Lower leg skin (tissue), 4 donors: ENCODE measurements around the gene ZRANB1. TPM values are rescaled to one million over a fixed set of nuclear protein-coding genes. Genes with fewer than 3 reads are reported as not detected.
A peak's percentile ranks its signal among the peaks of the same experiment; 100 is the strongest.
"Not testable (repeated sequence)": the region's sequence is repeated elsewhere in the genome, so short reads cannot be mapped to it uniquely, and the experiment has no call there.

Experiments
- DNase-seq, 2 donors: peaks; one replicate each; pipeline ENCODE4 v3.0.0-alpha.2; 2019; ENCODE audit warnings: low spot score in 2 of 2
- H3K4me3 ChIP-seq: fragments of 200-600 bp; sonication (generic); 2 replicates; pipeline ENCODE4 v1.5.1; 2017; ENCODE audit warnings: mild to moderate bottlenecking, low read depth; ENCODE audit not compliant: poor library complexity, severe bottlenecking
- POLR2A ChIP-seq, 2 donors: fragments of 450-650 bp; IDR thresholded peaks; one replicate each; pipeline ENCODE4 v1.6.1; 2016 to 2017; ENCODE audit warnings: antibody characterized with exemption in 2 of 2, mild to moderate bottlenecking in 1 of 2, moderate library complexity in 1 of 2
- WGBS, 2 donors: methylation state at CpG; one replicate each; pipeline ENCODE4 v1.1.5; 2018; 5-methylcytosine and 5-hydroxymethylcytosine counted together
- intact Hi-C: fragments of 100-400 bp; cut with DNase I; formaldehyde crosslinking; loops from one replicate; pipeline ENCODE4 v1.15.0; 2023; ENCODE audit warnings: low total_unique reads
- total RNA-seq, 4 donors: library from RNA; depleted of rRNA; stranded (reverse); fragments of >200 nt; gene quantifications; one replicate each; pipeline ENCODE4 v1.1.0, GENCODE V29; 2016
- TF ChIP-seq, protein P1 (sequence below), 3 donors: fragments of 450-650 bp; IDR thresholded peaks; one replicate each; pipeline ENCODE4 v1.5.1; 2016; ENCODE audit warnings: antibody characterized with exemption in 3 of 3, mild to moderate bottlenecking in 3 of 3, moderate library complexity in 2 of 3

The ZRANB1 gene
- total RNA-seq, 4 donors from 2014 or later = 26.5 to 40.6 (median 35.0) TPM

DNA sequence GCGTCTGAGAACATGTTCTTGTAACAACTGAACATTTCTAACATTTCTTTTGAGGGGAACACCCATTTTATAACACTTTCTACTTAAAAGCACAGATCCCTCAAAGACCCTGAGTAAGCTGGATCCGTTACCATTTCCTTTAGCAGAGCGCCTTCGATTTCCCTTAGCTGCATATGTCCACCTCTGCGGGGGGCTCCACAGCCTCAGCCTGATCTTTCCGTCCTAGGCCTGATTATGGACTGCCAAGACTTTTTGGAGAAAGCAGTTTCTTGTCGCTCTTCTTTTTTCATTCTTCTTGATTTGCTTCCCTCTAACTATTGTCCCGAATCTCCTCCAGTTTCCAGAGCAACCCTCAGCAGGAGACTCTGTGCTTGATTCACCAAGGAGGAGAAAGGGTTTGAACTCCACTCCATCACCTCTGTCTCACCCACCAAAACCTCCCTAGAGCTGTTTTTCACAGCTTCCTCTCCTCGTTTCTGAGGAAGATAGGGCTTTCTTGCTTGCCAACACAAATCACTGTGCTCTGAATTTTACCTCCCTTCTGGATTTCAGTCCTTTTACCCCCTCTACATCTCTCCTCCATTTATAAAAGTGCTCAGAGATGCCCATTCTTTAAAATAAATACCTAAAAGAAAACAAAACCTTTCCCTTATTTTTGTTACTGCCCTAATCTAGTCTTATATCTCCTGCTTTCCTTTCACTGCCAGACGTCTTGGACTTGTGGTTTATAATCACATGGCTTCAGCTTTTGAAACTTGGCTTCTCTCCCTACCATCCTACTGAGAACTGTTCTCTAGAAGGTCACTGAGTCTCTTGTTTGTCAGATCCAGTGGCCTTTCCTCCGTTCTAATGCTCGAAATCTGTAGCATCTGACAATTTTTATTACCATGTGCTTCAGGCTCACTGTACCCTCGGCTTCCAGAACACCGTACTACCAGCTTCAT is 30.5 kb upstream of the ZRANB1 start:
- WGBS, 2 donors = 43 to 49% methylated on average over 14 of the region's 14 CpGs
- no peak for TF ChIP-seq POLR2A (IDR thresholded peaks at IDR 0.05)
- TF ChIP-seq, protein P1, sequence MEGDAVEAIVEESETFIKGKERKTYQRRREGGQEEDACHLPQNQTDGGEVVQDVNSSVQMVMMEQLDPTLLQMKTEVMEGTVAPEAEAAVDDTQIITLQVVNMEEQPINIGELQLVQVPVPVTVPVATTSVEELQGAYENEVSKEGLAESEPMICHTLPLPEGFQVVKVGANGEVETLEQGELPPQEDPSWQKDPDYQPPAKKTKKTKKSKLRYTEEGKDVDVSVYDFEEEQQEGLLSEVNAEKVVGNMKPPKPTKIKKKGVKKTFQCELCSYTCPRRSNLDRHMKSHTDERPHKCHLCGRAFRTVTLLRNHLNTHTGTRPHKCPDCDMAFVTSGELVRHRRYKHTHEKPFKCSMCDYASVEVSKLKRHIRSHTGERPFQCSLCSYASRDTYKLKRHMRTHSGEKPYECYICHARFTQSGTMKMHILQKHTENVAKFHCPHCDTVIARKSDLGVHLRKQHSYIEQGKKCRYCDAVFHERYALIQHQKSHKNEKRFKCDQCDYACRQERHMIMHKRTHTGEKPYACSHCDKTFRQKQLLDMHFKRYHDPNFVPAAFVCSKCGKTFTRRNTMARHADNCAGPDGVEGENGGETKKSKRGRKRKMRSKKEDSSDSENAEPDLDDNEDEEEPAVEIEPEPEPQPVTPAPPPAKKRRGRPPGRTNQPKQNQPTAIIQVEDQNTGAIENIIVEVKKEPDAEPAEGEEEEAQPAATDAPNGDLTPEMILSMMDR (IDR thresholded peaks at IDR 0.05) = no peak
- DNase-seq = peak; percentile 21 to 55
- intact Hi-C loops = no loop called here
- no peak overlapping the region for H3K4me3 ChIP-seq

DNA sequence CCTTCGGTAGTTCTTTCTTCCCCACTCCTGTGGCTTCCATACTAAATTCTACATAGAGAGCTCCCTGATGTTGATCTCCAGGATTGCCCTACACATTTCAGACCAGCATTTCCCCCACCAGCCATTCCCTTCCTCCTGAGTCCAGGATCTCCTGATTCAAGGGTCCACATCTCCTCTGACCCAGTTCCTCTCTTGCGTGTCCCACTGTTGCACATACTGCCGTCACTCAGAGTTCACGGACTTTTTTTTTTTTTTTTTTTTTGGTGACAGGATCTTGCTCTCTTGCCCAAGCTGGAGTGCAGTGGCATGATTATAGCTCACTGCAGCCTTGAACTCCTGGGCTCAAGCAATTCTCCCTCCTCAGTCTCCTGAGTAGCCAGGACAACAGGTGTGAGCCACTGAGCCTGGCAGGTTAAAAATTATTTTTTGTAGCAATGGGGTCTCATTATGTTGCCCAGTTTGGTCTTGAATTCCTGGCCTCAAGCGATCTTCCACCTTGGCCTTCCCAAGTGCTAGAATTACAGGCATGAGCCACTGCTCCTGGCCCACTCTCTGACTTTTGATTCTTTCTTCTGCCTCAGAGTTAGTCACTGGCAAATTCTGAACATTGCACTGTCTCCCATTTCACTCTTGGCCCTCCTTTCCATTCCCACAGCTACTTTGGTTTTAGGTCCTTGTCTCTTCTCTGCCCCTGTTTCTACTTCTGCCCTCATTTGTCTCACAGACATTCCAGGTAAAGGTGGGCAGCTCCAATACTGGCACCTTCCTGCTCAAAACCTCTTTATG is 29.6 kb upstream of the ZRANB1 start:
- 57 to 77% methylated on average over 5 of the region's 5 CpGs for WGBS, 2 donors
- intact Hi-C loops = no loop called here
- TF ChIP-seq POLR2A (IDR thresholded peaks at IDR 0.05) = no peak
- TF ChIP-seq, protein P1 (IDR thresholded peaks at IDR 0.05) = no peak
- no peak overlapping the region for H3K4me3 ChIP-seq
- DNase-seq = peak in 1 of 2 donors; percentile 60

DNA sequence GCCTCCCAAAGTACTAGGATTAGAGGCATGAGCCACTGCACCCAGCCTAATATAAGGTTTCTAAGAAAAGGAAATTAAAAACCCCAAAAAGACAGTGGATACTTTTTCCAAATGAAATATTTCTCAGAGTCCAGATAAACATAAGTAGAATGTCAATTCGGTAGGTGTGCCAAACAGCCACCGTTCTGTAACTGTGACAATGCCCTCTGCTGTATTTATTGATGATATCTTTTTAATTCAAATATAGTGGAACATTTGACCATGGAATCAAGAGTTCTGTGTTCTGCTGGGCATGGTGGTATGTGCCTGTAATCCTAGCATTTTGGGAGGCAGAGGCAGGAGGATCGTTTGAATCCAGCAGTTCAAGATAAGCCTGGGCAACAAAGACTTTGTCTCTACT is 28.8 kb upstream of the ZRANB1 start:
- H3K4me3 ChIP-seq = no peak overlapping the region
- DNase-seq = no peak
- no peak for TF ChIP-seq POLR2A (IDR thresholded peaks at IDR 0.05)
- TF ChIP-seq, protein P1 (IDR thresholded peaks at IDR 0.05) = no peak
- intact Hi-C loops = no loop called here
- 80 to 82% methylated on average over 3 of the region's 3 CpGs for WGBS, 2 donors

DNA sequence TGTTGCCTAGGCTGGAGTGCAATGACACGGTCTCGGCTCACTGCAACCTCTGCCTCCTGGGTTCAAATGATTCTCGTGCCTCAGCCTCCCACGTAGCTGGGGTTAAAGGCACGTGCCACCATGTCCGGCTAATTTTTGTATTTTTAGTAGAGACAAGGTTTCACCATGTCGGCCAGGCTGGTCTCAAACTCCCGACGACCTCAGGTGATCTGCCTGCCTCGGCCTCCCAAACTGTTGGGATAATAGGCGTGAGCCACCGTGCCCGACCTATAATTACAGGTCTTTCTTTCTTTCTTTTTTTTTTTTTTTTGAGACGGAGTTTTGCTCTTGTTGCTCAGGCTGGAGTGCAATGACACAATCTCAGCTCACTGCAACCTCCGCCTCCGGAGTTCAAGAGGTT is 27.5 kb upstream of the ZRANB1 start:
- 86 to 87% methylated on average over 16 of the region's 16 CpGs for WGBS, 2 donors
- intact Hi-C loops = not testable (repeated sequence)

DNA sequence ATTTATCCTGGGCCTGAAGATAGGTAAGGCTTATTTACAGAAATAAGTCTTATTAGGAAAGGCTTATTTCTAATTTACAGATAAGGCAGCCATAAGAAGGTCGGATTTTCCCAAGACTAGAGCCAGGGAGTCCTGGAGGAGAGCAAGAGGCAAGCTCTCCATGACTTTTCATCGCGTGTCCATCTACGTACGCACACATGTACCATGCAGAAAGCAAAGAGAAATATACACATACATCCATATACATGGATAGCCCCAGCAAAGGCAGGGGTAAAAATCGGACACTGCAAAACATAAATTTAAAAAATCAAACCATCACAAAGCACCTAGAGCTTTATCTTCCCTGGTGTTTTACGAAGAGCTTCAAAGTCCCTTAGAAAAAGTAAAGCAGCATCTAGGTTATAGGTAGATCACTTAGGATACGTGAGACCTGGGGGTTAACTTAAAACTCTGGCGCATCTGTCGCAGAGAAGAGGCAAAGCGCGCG is 25.8 kb upstream of the ZRANB1 start:
- WGBS, 2 donors = 3 to 5% methylated on average over 13 of the region's 13 CpGs
- H3K4me3 ChIP-seq = peak overlapping the region; percentile 84
- intact Hi-C loops = no loop called here
- TF ChIP-seq, protein P1 (IDR thresholded peaks at IDR 0.05) = no peak
- TF ChIP-seq POLR2A (IDR thresholded peaks at IDR 0.05) = no peak
- DNase-seq = peak in 1 of 2 donors; percentile 21

More for the DNA sequence above, 27.5 kb upstream of the ZRANB1 start:
- not testable (repeated sequence) for H3K4me3 ChIP-seq
- peak in 1 of 2 donors; percentile 72 for DNase-seq
